Measurements from ENCODE around the gene DAZAP1.

The DAZAP1 gene

GRCh38 chr19:1377176-1377964 is 30.0 kb upstream of the DAZAP1 start:
- no peak for DNase-seq

DNA sequence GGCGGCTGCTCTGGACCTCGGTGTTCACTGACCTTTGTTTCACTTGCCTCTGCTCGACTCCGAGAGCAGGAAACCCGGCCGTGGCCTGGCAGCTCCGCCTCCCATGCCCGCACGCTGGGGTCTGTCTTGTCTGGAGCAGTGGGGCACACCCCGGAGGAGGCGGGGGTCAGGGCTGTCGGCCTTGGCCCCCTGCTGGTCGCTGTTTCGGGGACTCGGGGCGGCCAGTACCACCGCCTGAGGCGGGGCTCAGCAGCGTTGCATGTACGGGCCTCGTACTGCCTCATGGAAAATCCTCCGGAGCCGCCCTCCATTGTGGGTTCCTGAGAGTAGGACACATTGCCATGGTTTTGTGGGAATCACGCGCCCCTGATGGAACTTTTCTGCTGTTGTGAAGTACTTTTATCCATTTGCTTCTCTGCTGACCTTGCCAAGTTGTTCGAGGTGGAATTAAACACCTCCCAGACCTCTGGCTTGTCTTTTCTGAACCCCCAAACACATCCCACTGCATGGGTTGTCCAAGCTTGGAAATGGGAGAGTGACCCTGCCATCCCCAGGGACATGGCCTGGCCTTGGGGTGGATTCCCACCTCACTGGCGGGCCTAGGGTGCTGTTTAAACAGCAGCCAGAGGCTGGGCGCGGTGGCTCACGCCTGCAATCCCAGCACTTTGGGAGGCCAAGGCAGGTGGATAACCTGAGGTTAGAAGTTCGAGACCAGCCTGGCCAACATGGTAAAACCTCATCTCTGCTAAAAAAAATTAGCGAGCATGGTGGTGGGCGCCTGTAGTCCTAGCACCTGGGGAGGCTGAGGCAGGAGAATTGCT is 29.2 kb upstream of the DAZAP1 start:
- DNase-seq = no peak

DNA sequence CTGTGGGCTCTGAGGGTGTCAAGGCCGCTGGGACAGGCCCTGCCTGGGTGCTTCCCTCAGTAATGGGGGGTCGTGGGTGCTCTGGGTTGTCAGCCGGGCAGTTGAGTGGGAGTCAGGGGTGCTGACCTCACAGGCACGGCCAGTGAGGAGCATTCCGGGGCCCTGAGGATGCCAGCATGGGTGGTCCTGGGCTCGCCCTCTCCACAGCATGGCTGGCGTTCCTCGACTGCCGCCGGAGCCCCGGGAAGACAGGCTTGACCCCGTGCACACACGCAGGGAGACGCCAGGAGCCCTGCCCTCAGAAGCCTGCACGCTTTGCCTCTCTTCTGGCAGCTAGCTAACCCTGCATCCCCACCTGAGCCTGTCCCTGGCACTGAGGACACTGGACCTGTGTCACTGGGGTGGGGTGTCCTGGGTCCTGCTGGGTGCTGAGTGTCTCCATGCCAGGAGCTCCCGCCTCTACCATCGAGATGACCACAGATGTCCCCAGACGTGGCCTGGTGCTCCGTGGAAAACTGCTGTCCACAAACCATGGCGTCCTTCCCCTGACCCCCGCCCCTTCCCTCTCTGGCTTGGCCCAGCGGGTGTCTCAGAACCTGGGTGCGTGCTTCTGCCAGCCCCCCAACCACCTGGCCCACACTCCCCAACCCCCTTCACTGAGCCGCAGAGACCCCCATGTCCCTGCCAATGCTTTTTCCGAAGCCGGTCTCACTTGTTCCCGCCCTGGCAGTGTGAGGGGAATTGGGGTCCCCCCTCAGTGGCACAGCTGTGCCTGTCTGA is 28.1 kb upstream of the DAZAP1 start:
- no peak for DNase-seq

DNA sequence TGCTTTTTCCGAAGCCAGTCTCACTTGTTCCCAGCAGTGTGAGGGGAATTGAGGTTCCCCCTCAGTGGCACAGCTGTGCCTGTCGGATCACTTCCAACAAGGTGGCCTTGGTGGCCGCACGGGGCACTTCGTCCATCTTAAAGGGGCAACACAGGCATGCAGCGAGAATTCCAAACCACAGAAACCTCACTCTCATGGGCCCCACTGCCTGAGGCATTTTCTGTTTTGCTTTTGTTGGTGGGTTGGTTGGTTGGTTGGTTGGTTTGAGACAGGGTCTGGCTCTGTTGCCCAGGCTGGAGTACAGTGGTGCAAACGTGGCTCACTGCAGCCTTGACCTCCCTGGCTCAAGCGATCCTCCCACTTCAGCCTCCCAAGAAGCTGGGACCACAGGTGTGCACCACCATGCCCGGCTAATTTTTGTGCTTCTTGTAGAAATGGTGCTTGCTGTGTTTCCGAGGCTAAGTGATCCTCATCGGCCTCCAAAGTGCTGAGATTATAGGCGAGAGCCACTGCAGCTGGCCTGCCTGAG is 27.4 kb upstream of the DAZAP1 start:
- DNase-seq = no peak

DNA sequence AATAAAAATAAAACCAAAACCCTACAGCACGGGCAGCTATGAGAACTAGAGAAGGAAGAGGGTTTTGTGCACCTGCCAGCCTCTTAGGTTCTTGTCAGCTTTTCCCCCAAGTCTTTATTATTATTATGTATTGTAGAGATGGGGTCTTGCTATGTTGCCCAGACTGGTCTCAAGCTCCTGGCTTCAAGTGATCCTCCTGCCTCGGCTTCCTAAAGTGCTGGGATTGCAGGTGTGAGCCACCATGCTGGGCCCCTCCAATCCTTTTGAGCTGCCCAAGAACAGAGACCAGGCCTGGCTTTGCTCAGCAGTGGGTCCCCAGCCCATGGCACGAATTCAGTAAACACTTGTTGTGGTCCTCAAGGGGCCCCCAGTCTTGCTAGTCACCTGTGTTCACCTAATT is 25.1 kb upstream of the DAZAP1 start:
- DNase-seq = no peak

GRCh38 chr19:1383017-1383311 is 24.4 kb upstream of the DAZAP1 start:
- DNase-seq = no peak

- DNase-seq = peak; percentile 89 to 91
Measured at GRCh38 chr19:1383312-1384084, 23.9 kb upstream of the DAZAP1 start, which contains the start of gene NDUFS7. Gene NDUFS7 (plus strand): TSS chr19:1383907. CDS start chr19:1383927, 20 bp downstream.

- no peak for DNase-seq
Measured at GRCh38 chr19:1384085-1384462, 23.3 kb upstream of the DAZAP1 start.

GRCh38 chr19:1384478-1385110 is 22.8 kb upstream of the DAZAP1 start:
- DNase-seq = no peak

- no peak for DNase-seq
Measured at GRCh38 chr19:1385816-1386215, 21.6 kb upstream of the DAZAP1 start.

DNA sequence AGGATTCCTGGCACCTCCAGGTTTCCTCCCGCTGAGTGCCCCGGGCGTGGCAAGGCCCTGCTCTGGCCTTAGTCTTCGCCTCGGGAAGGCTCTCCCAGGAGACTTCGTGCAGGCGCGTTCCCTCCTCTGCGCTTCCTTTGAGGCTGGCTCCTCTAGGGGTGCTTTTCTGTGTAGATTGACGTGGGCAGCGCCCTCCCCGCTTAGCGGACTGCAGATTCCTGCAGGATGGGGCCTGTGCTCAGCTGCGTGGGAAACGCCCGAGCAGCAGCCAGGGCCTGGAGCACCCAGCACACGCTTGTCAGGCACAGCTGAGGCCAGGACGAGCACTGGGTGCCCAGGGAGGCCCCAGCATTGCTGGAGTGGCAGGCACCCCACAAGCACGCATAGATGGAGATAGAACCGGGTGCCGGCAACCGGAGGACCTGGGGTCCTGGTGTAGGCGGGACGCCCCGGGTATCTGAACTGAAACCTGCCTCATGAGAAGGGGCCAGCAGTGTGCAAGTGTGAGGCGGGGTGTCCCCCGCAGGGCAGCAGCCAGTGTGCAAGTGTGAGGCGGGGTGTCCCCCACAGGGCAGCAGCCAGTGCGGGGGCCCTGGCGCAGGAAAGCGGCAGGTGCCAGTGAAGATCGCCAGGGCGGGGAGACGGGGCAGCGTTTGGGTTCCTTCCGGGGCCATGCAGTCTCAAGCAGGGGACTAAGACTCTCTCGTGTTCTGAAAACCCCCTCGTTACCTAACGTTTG is 20.3 kb upstream of the DAZAP1 start:
- no peak for DNase-seq

GRCh38 chr19:1387684-1388636 is 19.4 kb upstream of the DAZAP1 start:
- DNase-seq = no peak

GRCh38 chr19:1388637-1389026 is 18.8 kb upstream of the DAZAP1 start:
- DNase-seq = no peak

- no peak for DNase-seq
Measured at GRCh38 chr19:1389033-1389940, 18.1 kb upstream of the DAZAP1 start.

DNA sequence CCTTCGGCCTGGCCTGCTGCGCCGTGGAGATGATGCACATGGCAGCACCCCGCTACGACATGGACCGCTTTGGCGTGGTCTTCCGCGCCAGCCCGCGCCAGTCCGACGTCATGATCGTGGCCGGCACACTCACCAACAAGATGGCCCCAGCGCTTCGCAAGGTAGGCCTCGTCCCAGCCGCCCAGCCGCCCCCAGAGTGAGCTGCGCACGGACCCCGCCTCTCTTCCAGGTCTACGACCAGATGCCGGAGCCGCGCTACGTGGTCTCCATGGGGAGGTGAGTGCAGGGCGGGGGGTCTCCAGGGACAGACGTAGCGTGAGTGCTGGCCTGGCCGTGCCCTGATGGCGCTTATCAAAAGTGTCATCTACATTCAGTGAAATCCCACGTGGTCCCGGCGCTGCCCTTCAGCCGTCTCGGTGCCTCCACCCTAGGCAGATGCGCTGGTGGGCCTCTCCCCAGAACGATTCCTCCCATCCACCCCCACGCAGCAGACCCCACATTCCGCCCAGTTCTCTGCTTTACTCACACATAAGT is 16.4 kb upstream of the DAZAP1 start:
- no peak for DNase-seq

- DNase-seq = no peak
Measured at GRCh38 chr19:1392407-1392806, 15.0 kb upstream of the DAZAP1 start.

DNA sequence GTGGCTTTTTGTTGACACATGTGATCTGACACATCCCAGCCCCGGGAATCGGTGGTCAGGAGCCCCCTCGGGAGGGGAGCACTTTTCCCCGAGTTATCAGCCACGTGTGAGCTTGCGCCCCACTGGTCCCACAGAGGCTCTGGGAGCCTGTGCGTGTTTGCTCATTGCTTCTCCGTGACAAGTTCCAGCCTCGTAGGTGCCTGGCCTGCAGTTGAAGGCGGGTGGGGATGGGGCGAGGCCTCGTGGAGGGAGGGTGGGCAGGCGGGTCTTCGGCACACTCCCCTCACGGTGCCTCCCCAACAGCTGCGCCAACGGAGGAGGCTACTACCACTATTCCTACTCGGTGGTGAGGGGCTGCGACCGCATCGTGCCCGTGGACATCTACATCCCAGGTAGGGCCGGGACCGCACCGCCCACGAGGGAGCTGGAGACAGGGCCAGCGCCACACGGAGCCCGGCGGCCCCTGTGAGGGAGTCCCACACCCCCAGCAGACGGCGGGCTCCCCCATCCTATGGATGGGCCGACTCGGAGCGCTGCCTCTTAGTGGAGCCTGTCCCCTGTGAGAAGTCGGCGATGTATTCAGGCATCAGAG is 14.4 kb upstream of the DAZAP1 start:
- no peak for DNase-seq

- no peak for DNase-seq
Measured at GRCh38 chr19:1393841-1394240, 13.5 kb upstream of the DAZAP1 start.
